GM10266 (cell line): Measurements from ENCODE around the gene FUT7.

Experiments
- DNase-seq: peaks from one replicate; pipeline ENCODE4 v3.0.0; 2012; ENCODE audit errors: extremely low spot score
- CTCF ChIP-seq: IDR thresholded peaks from 2 replicates; pipeline ENCODE4 v1.5.1; 2012; ENCODE audit warnings: mild to moderate bottlenecking, low read depth; ENCODE audit not compliant: control insufficient read depth, insufficient read depth; ENCODE audit errors: missing control alignments

Gene FUT7

GRCh38 chr9:137056739-137057415 lies 25.0 kb upstream of the FUT7 start:
- no peak for DNase-seq
- TF ChIP-seq CTCF, result no peak

- no peak for DNase-seq
- no peak for TF ChIP-seq CTCF
Observed at GRCh38 chr9:137055385-137056364, 23.8 kb upstream of the FUT7 start.

GRCh38 chr9:137054932-137055384 lies 23.1 kb upstream of the FUT7 start:
- DNase-seq, result no peak
- no peak for TF ChIP-seq CTCF

- TF ChIP-seq CTCF, result no peak
- DNase-seq, result no peak
Observed at GRCh38 chr9:137053944-137054931, 22.4 kb upstream of the FUT7 start, which contains the start of gene ENTPD2. TSS of gene ENTPD2 (minus strand) at chr9:137054061. CDS start at chr9:137053997, 64 bp downstream.

GRCh38 chr9:137052998-137053943 lies 21.4 kb upstream of the FUT7 start:
- no peak for TF ChIP-seq CTCF
- no peak for DNase-seq

- DNase-seq, result no peak
- no peak for TF ChIP-seq CTCF
Observed at GRCh38 chr9:137052293-137052692, 20.4 kb upstream of the FUT7 start.
